Measurements from ENCODE around the gene ARPC5L.

GRCh38 chr9:124875501-124875900, 13.6 kb downstream of the ARPC5L start:
- TF ChIP-seq POLR2AphosphoS5 (IDR thresholded peaks at IDR 0.05; ENCODE audit: low read depth), result no peak
- TF ChIP-seq CTCF (IDR thresholded peaks at IDR 0.05; ENCODE audit: insufficient read depth, low read length), result no peak
